ENCODE results near the gene KDM2A. TPM values are rescaled to one million over a fixed set of nuclear protein-coding genes. Genes with fewer than 3 reads are reported as not detected.
A peak's percentile ranks its signal among the peaks of the same experiment; 100 is the strongest.

KDM2A gene
- total and polyA plus RNA-seq, 2 of the 13 experiments (the other 11 are each of a cell fraction or from before 2014, with no cell fraction given), result 31.3 to 31.4 TPM

- TF ChIP-seq ZNF142 (CRISPR knock-in tag; IDR thresholded peaks at IDR 0.05), result no peak; the same call in 1 of the 2 replicates
- peak; percentile 77; the same call in 1 of the 2 replicates for TF ChIP-seq ZNF451 (CRISPR knock-in tag; IDR thresholded peaks at IDR 0.05)
- TF ChIP-seq MYPOP (CRISPR knock-in tag; IDR thresholded peaks at IDR 0.05), result 0 out of 2 replicates have a peak, but pooled peaks have one; percentile 68
- TF ChIP-seq WIZ (CRISPR knock-in tag; IDR thresholded peaks at IDR 0.05), result 0 out of 2 replicates have a peak, but pooled peaks have one; percentile 35
- TF ChIP-seq HOXA7 (CRISPR knock-in tag; IDR thresholded peaks at IDR 0.05), result no peak
- no peak for TF ChIP-seq HNRNPUL1 (IDR thresholded peaks at IDR 0.05; ENCODE audit: low read depth, low read length)
- TF ChIP-seq ZNF501 (CRISPR knock-in tag; IDR thresholded peaks at IDR 0.05), result peak; percentile 65; the same call in 1 of the 2 replicates
- TF ChIP-seq ZNF563 (CRISPR knock-in tag; IDR thresholded peaks at IDR 0.05), result peak; percentile 61; the same call in 1 of the 2 replicates
- 0 out of 2 replicates have a peak, but pooled peaks have one; percentile 86 for TF ChIP-seq SAFB2 (CRISPR knock-in tag; IDR thresholded peaks at IDR 0.05; ENCODE audit: borderline replicate concordance, low read depth)
- TF ChIP-seq ZNF784 (CRISPR knock-in tag; IDR thresholded peaks at IDR 0.05; ENCODE audit: borderline replicate concordance), result 0 out of 2 replicates have a peak, but pooled peaks have one; percentile 12
- peak in 1 of 2 experiments; percentile 69; a peak in 2 of 4 replicates for TF ChIP-seq POLR2A (IDR thresholded peaks at IDR 0.05; ENCODE audit: insufficient read depth in 1 of 2, low read depth in 2 of 2, low read length in 2 of 2)
- no peak for TF ChIP-seq JUND (CRISPR knock-in tag; IDR thresholded peaks at IDR 0.05)
- no peak for TF ChIP-seq NFIB (CRISPR knock-in tag; IDR thresholded peaks at IDR 0.05; ENCODE audit: borderline replicate concordance)
- TF ChIP-seq ZNF556 (CRISPR knock-in tag; IDR thresholded peaks at IDR 0.05; ENCODE audit: borderline replicate concordance), result 0 out of 2 replicates have a peak, but pooled peaks have one; percentile 69
- TF ChIP-seq TBL1XR1 (IDR thresholded peaks at IDR 0.05; ENCODE audit: borderline replicate concordance, low read length, partially characterized antibody), result no peak
- TF ChIP-seq ZNF431 (CRISPR knock-in tag; IDR thresholded peaks at IDR 0.05; ENCODE audit: borderline replicate concordance, low read depth), result peak; percentile 66; the same call in 1 of the 2 replicates
- no peak for TF ChIP-seq GPBP1L1 (CRISPR knock-in tag; IDR thresholded peaks at IDR 0.05)
- no peak for TF ChIP-seq RORA (CRISPR knock-in tag; IDR thresholded peaks at IDR 0.05)
- no peak for TF ChIP-seq ZBTB3 (CRISPR knock-in tag; IDR thresholded peaks at IDR 0.05; ENCODE audit: borderline replicate concordance, low read depth)
- TF ChIP-seq KDM3A (CRISPR knock-in tag; IDR thresholded peaks at IDR 0.05; ENCODE audit: low read depth), result no peak
These were observed 184.2 kb downstream of the KDM2A start, which contains the start of gene SSH3 (continued) for GRCh38 chr11:67303132-67303834.
